Measurements from ENCODE around the gene GPR87. TPM values are rescaled to one million over a fixed set of nuclear protein-coding genes. Genes with fewer than 3 reads are reported as not detected.

Gene GPR87
- total RNA-seq, 1 experiment from 2014 or later, result not detected

GRCh38 chr3:151282921-151283320 lies 33.7 kb downstream of the GPR87 start:
- DNase-seq (ENCODE audit: low read depth), result peak; percentile 48

- no peak for DNase-seq (ENCODE audit: low read depth)
Measured at GRCh38 chr3:151281671-151282324, 34.8 kb downstream of the GPR87 start.

- DNase-seq (ENCODE audit: low read depth), result no peak
Measured at GRCh38 chr3:151278230-151278629, 38.4 kb downstream of the GPR87 start, which contains the start of gene P2RY14. Gene P2RY14 (minus strand): TSS chr3:151278542. CDS start chr3:151214316, 64,226 bp downstream.

- DNase-seq (ENCODE audit: low read depth), result no peak
Measured at GRCh38 chr3:151276687-151277042, 40.0 kb downstream of the GPR87 start.

GRCh38 chr3:151276038-151276686 lies 40.5 kb downstream of the GPR87 start:
- DNase-seq (ENCODE audit: low read depth), result no peak

GRCh38 chr3:151275091-151275490 lies 41.5 kb downstream of the GPR87 start:
- no peak for DNase-seq (ENCODE audit: low read depth)

- no peak for DNase-seq (ENCODE audit: low read depth)
Measured at GRCh38 chr3:151269631-151270030, 47.0 kb downstream of the GPR87 start.

GRCh38 chr3:151268267-151269235 lies 48.1 kb downstream of the GPR87 start:
- DNase-seq (ENCODE audit: low read depth), result no peak

- no peak for DNase-seq (ENCODE audit: low read depth)
Measured at GRCh38 chr3:151267066-151267465, 49.6 kb downstream of the GPR87 start.

GRCh38 chr3:151265866-151266265 lies 50.8 kb downstream of the GPR87 start:
- no peak for DNase-seq (ENCODE audit: low read depth)

GRCh38 chr3:151265166-151265565 lies 51.5 kb downstream of the GPR87 start:
- DNase-seq (ENCODE audit: low read depth), result no peak

GRCh38 chr3:151264605-151265004 lies 52.0 kb downstream of the GPR87 start:
- DNase-seq (ENCODE audit: low read depth), result no peak

GRCh38 chr3:151262871-151263525 lies 53.6 kb downstream of the GPR87 start:
- DNase-seq (ENCODE audit: low read depth), result no peak

GRCh38 chr3:151259664-151260063 lies 57.0 kb downstream of the GPR87 start:
- DNase-seq (ENCODE audit: low read depth), result no peak

GRCh38 chr3:151256749-151257148 lies 59.9 kb downstream of the GPR87 start:
- DNase-seq (ENCODE audit: low read depth), result no peak

- DNase-seq (ENCODE audit: low read depth), result no peak
Measured at GRCh38 chr3:151248772-151249337, 67.8 kb downstream of the GPR87 start.

Other genes with a start within 250 kb of the GPR87 start
- gene MED12L, start 231.2 kb downstream of the GPR87 start, total RNA-seq (2014; rRNA removed; shearing (Covaris generic)), result 0.10 and 0.12 TPM in 2 replicates
- gene GPR171, start 113.6 kb downstream of the GPR87 start, total RNA-seq (2014; rRNA removed; shearing (Covaris generic)), result not detected in 2 replicates
- not detected in 2 replicates for gene P2RY14, start 38.3 kb downstream of the GPR87 start, total RNA-seq (2014; rRNA removed; shearing (Covaris generic))
- not detected in 2 replicates for gene P2RY13, start 12.7 kb upstream of the GPR87 start, total RNA-seq (2014; rRNA removed; shearing (Covaris generic))
- gene P2RY12, start 67.9 kb upstream of the GPR87 start, total RNA-seq (2014; rRNA removed; shearing (Covaris generic)), result not detected in 2 replicates
- gene IGSF10, start 144.2 kb upstream of the GPR87 start, total RNA-seq (2014; rRNA removed; shearing (Covaris generic)), result 0.36 and 0.59 TPM in 2 replicates

All from RPMI7951 (cell line).